ENCODE data around the gene POLA2. TPM values are rescaled to one million over a fixed set of nuclear protein-coding genes. Genes with fewer than 3 reads are reported as not detected.
A peak's percentile ranks its signal among the peaks of the same experiment; 100 is the strongest.

Gene POLA2
- total RNA-seq: 10 to 100 TPM in 2 of 4 donors, 1 to 10 TPM in 2; 7.6 to 11.3 (median 10.4) TPM

GRCh38 chr11:65261591-65262380 is at the start of gene POLA2:
POLA2 (plus strand) TSS chr11:65261962; CDS start chr11:65262293, 331 bp downstream.
- Histone ChIP-seq H3K4me1 (peaks cover 13 to 14% of the 10 kb centered on the region in 2 donors), H3K4me3 (replicated peaks in 1 of 3) (peak within 1 kb of the TSS; percentile 16 to 51 (median 47)), H3K9me3 (no peaks in the 10 kb centered on the region), H3K27me3 (no peaks in the 10 kb centered on the region), H3K36me3 (no peaks in the 10 kb centered on the region), H3K27ac (peak within 1 kb of the TSS; percentile 43 to 94 (median 80))
- TF ChIP-seq POLR2A (IDR thresholded peaks at IDR 0.05) (peak; percentile 41 to 87), CTCF (IDR thresholded peaks at IDR 0.05) (no peak)
- peak; percentile 92 to 96 for DNase-seq
- intact Hi-C loops (cut with DNase I): no loop called here
- WGBS, 2 donors: 0 to 1% methylated on average over 18 to 50 of the region's 66 CpGs

GRCh38 chr11:65212226-65212801 is 49.4 kb upstream of the POLA2 start:
- Histone ChIP-seq H3K9me3 (no peaks in the 10 kb centered on the region), H3K4me3 (replicated peaks in 1 of 3) (no peak overlapping the region), H3K4me1 (no peaks in the 10 kb centered on the region), H3K27me3 (no peaks in the 10 kb centered on the region), H3K27ac (no peak overlapping the region), H3K36me3 (peaks cover 34 to 42% of the 10 kb centered on the region in 2 donors)
- intact Hi-C loops (cut with DNase I): no loop called here
- no peak for TF ChIP-seq CTCF (IDR thresholded peaks at IDR 0.05)
- no peak for TF ChIP-seq POLR2A (IDR thresholded peaks at IDR 0.05)
- 69 to 88% methylated on average over 6 to 13 of the region's 13 CpGs for WGBS, 2 donors
- DNase-seq: no peak

DNA sequence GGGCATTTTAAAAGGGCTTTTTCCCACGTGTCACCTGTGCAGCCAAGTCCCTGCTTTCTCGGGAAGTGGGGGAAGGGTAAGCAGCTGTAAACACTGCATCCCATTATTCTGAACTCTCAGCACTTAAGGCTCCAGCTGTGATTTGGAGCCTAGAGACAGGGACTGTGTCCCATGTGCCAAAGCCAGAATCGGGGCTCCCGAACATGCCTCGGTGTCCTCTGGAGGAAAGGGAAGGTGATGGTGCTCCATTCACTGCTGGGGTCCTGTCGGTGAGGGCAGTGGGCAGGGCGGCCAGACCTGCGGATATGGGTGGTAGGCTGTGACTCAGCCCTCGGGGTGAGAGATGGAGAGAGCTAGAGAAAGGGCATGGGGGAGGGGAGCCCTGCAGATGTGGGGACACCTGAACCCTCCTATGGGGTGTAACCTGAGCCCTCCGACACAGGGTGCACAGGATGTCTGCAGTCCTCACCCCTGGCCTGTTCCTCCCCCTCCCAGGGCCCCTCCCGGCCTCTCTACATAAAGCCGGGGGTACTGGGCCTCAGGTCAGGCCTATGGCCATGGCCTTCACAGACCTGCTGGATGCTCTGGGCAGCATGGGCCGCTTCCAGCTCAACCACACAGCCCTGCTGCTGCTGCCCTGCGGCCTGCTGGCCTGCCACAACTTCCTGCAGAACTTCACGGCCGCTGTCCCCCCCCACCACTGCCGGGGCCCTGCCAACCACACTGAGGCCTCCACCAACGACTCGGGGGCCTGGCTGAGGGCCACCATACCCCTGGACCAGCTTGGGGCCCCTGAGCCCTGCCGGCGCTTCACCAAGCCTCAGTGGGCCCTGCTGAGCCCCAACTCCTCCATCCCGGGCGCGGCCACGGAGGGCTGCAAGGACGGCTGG is 48.2 kb upstream of the POLA2 start:
- H3K27ac ChIP-seq: no peak overlapping the region
- no peaks in the 10 kb centered on the region for H3K9me3 ChIP-seq
- WGBS, 2 donors: 50 to 56% methylated on average over 14 to 15 of the region's 26 CpGs
- H3K4me3 ChIP-seq (replicated peaks in 1 of 3): no peak overlapping the region
- no peaks in the 10 kb centered on the region for H3K27me3 ChIP-seq
- H3K4me1 ChIP-seq: no peaks in the 10 kb centered on the region
- DNase-seq: no peak
- TF ChIP-seq POLR2A (IDR thresholded peaks at IDR 0.05) (no peak), CTCF (IDR thresholded peaks at IDR 0.05) (no peak)
- intact Hi-C loops (cut with DNase I): no loop called here
- H3K36me3 ChIP-seq: peaks cover 26 to 32% of the 10 kb centered on the region in 2 donors

DNA sequence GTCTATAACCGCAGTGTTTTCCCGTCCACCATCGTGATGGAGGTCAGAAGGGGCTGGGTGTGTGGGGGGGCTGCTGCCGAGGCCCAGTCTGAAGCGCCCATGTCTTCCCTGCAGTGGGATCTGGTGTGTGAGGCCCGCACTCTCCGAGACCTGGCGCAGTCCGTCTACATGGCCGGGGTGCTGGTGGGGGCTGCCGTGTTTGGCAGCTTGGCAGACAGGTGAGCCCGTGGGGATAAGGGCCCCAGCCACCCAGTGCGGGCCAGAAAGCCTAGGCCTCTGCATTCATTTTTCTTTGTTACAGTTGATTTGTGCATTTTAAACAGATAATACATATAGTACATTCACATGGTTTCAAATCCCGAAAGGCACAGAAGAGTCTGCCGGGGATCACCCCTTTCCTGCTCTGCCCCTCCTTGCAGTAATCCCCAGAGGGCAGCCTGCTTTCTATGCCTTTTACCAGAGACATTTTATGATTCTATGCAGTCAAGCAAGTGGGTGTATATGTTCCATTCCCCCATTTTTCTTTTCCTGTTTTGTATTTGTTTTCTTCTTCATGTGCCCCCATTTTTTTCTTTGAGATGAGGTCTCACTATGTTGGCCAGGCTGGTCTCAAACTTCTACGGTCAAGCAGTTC is 47.4 kb upstream of the POLA2 start:
- intact Hi-C loops (cut with DNase I): no loop called here
- Histone ChIP-seq H3K4me1 (no peaks in the 10 kb centered on the region), H3K9me3 (no peaks in the 10 kb centered on the region), H3K36me3 (peaks cover 23 to 24% of the 10 kb centered on the region in 2 donors), H3K27me3 (no peaks in the 10 kb centered on the region), H3K4me3 (replicated peaks in 1 of 3) (no peak overlapping the region), H3K27ac (no peak overlapping the region)
- DNase-seq: no peak
- TF ChIP-seq POLR2A (IDR thresholded peaks at IDR 0.05): no peak
- TF ChIP-seq CTCF (IDR thresholded peaks at IDR 0.05): no peak
- WGBS, 2 donors: 77 to 90% methylated on average over 11 of the region's 16 CpGs

All from thyroid gland (tissue), 4 donors.